Nephron (organoid): ENCODE measurements around the gene UST.

ENCODE experiments used
- H3K27ac Mint-ChIP-seq, 3 experiments: 2 replicates each; pipeline ENCODE4 v1.8.0; 2020; ENCODE audit warnings: mixed read lengths in 3 of 3, mild to moderate bottlenecking in 2 of 3, moderate library complexity in 1 of 3
- H3K27me3 Mint-ChIP-seq: 2 replicates; pipeline ENCODE4 v1.8.0; 2021; ENCODE audit warnings: low read depth, mild to moderate bottlenecking, moderate library complexity, mixed read lengths
- H3K36me3 Mint-ChIP-seq: 2 replicates; pipeline ENCODE4 v1.8.0; 2020; ENCODE audit warnings: low read depth, mixed read lengths
- H3K4me1 Mint-ChIP-seq: 2 replicates; pipeline ENCODE4 v1.8.0; 2020; ENCODE audit warnings: mixed read lengths
- H3K4me3 Mint-ChIP-seq, 3 experiments: 2 replicates each; pipeline ENCODE4 v1.8.0; 2020; ENCODE audit warnings: mild to moderate bottlenecking in 3 of 3, mixed read lengths in 3 of 3, moderate library complexity in 2 of 3
- H3K9me3 Mint-ChIP-seq: 2 replicates; pipeline ENCODE4 v1.8.0; 2020; ENCODE audit warnings: mixed read lengths
- CTCF ChIP-seq, 3 experiments: fragments of 200-600 bp; sonication (generic); IDR thresholded peaks; one replicate each; pipeline ENCODE4 v1.5.0; 2021; ENCODE audit warnings: antibody characterized with exemption in 3 of 3; ENCODE audit not compliant: unreplicated experiment in 3 of 3

UST gene

DNA sequence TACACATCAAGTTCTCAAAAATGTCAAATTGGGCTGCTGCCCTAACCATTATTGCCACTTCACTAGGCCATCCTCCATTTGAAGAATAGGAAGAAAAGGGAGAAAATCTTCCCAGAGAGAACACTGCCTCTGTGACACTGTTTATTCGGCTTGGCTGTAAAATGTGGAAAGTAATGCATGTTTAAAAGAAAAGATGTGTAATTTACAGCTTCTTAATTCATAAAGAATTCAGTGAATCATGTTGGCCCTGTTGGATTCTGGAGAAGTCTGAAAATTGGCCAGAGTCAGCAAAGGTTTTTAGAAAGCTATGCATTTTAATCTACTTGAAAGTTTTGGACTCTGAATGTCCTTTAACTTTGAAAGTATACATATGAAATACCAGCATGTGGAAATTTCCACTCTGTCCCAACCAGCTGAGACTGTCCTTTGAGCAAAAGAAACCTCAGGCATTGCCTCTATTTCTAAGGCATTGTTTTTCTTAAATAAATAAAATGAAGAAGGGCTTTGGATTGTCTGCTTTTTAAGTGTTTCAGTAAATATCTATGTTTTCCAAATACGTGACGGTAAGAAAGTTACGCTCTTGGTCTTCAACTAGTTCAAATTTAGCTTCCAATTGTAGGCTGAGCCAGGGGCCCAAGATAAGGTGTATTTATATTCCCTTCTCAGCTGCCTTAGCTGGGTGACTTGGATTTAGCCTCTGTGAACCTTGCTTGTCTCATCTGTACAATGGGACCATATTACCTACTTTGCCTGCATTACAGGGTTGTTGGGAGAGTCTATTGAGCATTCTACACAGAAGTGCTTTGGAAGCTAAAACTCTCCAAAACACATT is 222.2 kb downstream of the UST start:
- Mint-ChIP-seq H3K27ac (peak overlapping the region; percentile 66 to 98 (median 89)), H3K27me3 (peaks cover 16% of the 10 kb centered on the region), H3K36me3 (peaks cover 6% of the 10 kb centered on the region), H3K4me3 (peak overlapping the region in 1 of 3 experiments; percentile 12), H3K4me1 (peaks cover 68% of the 10 kb centered on the region), H3K9me3 (no peaks in the 10 kb centered on the region)
- TF ChIP-seq CTCF (IDR thresholded peaks at IDR 0.05; ENCODE audit: unreplicated experiment in 3 of 3) = no peak

DNA sequence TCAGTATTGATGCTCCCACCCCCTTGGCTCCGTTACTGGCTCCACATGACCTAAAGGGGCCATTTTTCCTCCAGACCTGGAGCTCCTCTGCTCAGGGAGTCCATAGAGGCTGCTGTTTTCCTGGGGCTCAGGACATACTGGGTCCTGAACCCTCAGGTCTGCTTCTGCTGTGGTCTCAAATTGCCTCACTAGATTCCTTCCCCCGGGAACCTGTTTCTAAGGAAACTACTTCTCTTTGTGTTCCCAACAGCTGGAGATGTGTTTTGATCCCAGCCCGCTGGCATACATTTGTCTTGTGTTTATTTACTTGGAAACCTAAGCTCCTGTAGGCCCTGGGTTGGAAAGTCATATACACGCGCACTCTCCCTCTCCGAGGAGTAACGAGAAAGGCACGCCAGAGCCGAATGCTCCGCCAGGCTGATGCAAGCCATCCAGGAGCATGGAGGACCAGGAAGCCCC is 222.8 kb downstream of the UST start:
- Mint-ChIP-seq H3K4me1 (peaks cover 72% of the 10 kb centered on the region), H3K36me3 (peaks cover 5% of the 10 kb centered on the region), H3K9me3 (no peaks in the 10 kb centered on the region), H3K27me3 (peaks cover 16% of the 10 kb centered on the region), H3K27ac (peak overlapping the region; percentile 66 to 98 (median 89)), H3K4me3 (peak overlapping the region in 1 of 3 experiments; percentile 31)
- no peak for TF ChIP-seq CTCF (IDR thresholded peaks at IDR 0.05; ENCODE audit: unreplicated experiment in 3 of 3)

- TF ChIP-seq CTCF (IDR thresholded peaks at IDR 0.05; ENCODE audit: unreplicated experiment in 3 of 3) = no peak
- peaks cover 16% of the 10 kb centered on the region for H3K27me3 Mint-ChIP-seq
- no peaks in the 10 kb centered on the region for H3K9me3 Mint-ChIP-seq
Measured at GRCh38 chr6:148971031-148971927, 224.4 kb downstream of the UST start.

GRCh38 chr6:148972481-148972880 is 225.7 kb downstream of the UST start:
- H3K9me3 Mint-ChIP-seq = no peaks in the 10 kb centered on the region
- peaks cover 16% of the 10 kb centered on the region for H3K27me3 Mint-ChIP-seq
- peaks cover 57% of the 10 kb centered on the region for H3K4me1 Mint-ChIP-seq
- H3K27ac Mint-ChIP-seq = no peak overlapping the region
- no peak for TF ChIP-seq CTCF (IDR thresholded peaks at IDR 0.05; ENCODE audit: unreplicated experiment in 3 of 3)
- H3K36me3 Mint-ChIP-seq = no peaks in the 10 kb centered on the region
- H3K4me3 Mint-ChIP-seq = no peak overlapping the region

More at GRCh38 chr6:148971031-148971927, 224.4 kb downstream of the UST start:
- no peak overlapping the region for H3K4me3 Mint-ChIP-seq
- no peaks in the 10 kb centered on the region for H3K36me3 Mint-ChIP-seq
- H3K4me1 Mint-ChIP-seq = peaks cover 65% of the 10 kb centered on the region
- peak overlapping the region in 2 of 3 experiments; percentile 3 to 7 for H3K27ac Mint-ChIP-seq

GRCh38 chr6:148973538-148974208 is 226.8 kb downstream of the UST start:
- Mint-ChIP-seq H3K27me3 (peaks cover 11% of the 10 kb centered on the region), H3K36me3 (no peaks in the 10 kb centered on the region), H3K4me1 (peaks cover 45% of the 10 kb centered on the region), H3K27ac (peak overlapping the region in 1 of 3 experiments; percentile 10), H3K9me3 (no peaks in the 10 kb centered on the region), H3K4me3 (no peak overlapping the region)
- TF ChIP-seq CTCF (IDR thresholded peaks at IDR 0.05; ENCODE audit: unreplicated experiment in 3 of 3) = peak; percentile 63 to 69 (median 68)
